ENCODE measurements around the gene ENTR1. TPM values are rescaled to one million over a fixed set of nuclear protein-coding genes. Genes with fewer than 3 reads are reported as not detected.

The ENTR1 gene
- total and polyA plus RNA-seq, 2 of the 4 experiments (the other 2 are of a cell fraction): 14.5 to 37.3 TPM

- DNase-seq (no peak), ATAC-seq (ENCODE audit: low read depth) (no peak)
- H3K27ac ChIP-seq (ENCODE audit: insufficient read depth, low read length): no peak overlapping the region
- H3K36me3 ChIP-seq (ENCODE audit: control insufficient read depth, insufficient read depth, low read length): peaks cover 64% of the 10 kb centered on the region
- H2AK9ac ChIP-seq (replicated peaks; ENCODE audit: low read depth, low read length, poor library complexity): peak overlapping the region; percentile 42
- no peak overlapping the region for H2BK15ac ChIP-seq (ENCODE audit: low read depth, low read length)
- H2BK5ac ChIP-seq (ENCODE audit: low read depth, low read length, poor library complexity, severe bottlenecking): no peak overlapping the region
- no peak overlapping the region for H3K9ac ChIP-seq (ENCODE audit: low read depth, low read length)
- H2AK5ac ChIP-seq (ENCODE audit: low read depth, low read length): no peak overlapping the region
- H3K79me1 ChIP-seq (ENCODE audit: low read depth in 1 of 2, low read length in 2 of 2): no peaks in the 10 kb centered on the region; a peak in 1 of 4 replicates
- no peak overlapping the region for H4K5ac ChIP-seq (ENCODE audit: low read depth, low read length)
- no peak overlapping the region for H3K4me2 ChIP-seq (ENCODE audit: low read depth, low read length)
- WGBS, 2 experiments (ENCODE audit: extremely low coverage in 2 of 2, insufficient read length in 1 of 2): 92% methylated on average over 17 of the region's 25 CpGs; no CpG with 5 or more reads in 1 of the 2 experiments
- ChIA-PET CTCF (no interaction called here), POLR2A (ENCODE audit: unreplicated experiment) (no interaction called here)
- H4K20me1 ChIP-seq (ENCODE audit: insufficient read depth, low read length): no peaks in the 10 kb centered on the region
- H3K4ac ChIP-seq (ENCODE audit: low read depth, low read length): no peak overlapping the region
- in situ Hi-C loops (cut with MboI; ENCODE audit: low sequenced_read_pairs): no loop called here
- no peak overlapping the region for H2BK20ac ChIP-seq (ENCODE audit: low read depth, low read length)
- no peak overlapping the region for H2AFZ ChIP-seq (replicated peaks; ENCODE audit: low read length, poor library complexity)
- H3K4me1 ChIP-seq (ENCODE audit: control insufficient read depth, insufficient read depth, low read length): no peaks in the 10 kb centered on the region
- H4K8ac ChIP-seq (ENCODE audit: low read depth in 2 of 2, low read length in 2 of 2): no peak overlapping the region
- no peak overlapping the region for H4K91ac ChIP-seq (ENCODE audit: insufficient read depth, low read depth, low read length)
- no peak overlapping the region for H3K56ac ChIP-seq (ENCODE audit: extremely low read depth, insufficient read depth, low read length)
- no peaks in the 10 kb centered on the region for H3K9me3 ChIP-seq (ENCODE audit: control insufficient read depth, insufficient read depth, low read length)
- intact Hi-C loops (cut with micrococcal nuclease): no loop called here
- H3K27me3 ChIP-seq (ENCODE audit: control insufficient read depth, insufficient read depth, low read length): no peaks in the 10 kb centered on the region
- no peak overlapping the region for H3K4me3 ChIP-seq (ENCODE audit: insufficient read depth, low read depth, low read length)
- no peak overlapping the region for H3K18ac ChIP-seq (ENCODE audit: low read depth, low read length)
- no peak overlapping the region for H3K14ac ChIP-seq (replicated peaks; ENCODE audit: low read depth, low read length)
- dilution Hi-C loops (cut with HindIII; ENCODE audit: low sequenced_read_pairs, unreplicated experiment): no loop called here
- TF ChIP-seq POLR2A (IDR thresholded peaks at IDR 0.05; ENCODE audit: low read depth, low read length) (no peak), CTCF (conservative IDR thresholded peaks at IDR 0.05; ENCODE audit: low read depth, low read length) (no peak), FOS (IDR thresholded peaks at IDR 0.05; ENCODE audit: low read depth, low read length) (no peak), RFX5 (IDR thresholded peaks at IDR 0.05; ENCODE audit: low read depth, low read length) (no peak), MAFK (IDR thresholded peaks at IDR 0.05; ENCODE audit: low read depth, low read length) (no peak), CHD1 (IDR thresholded peaks at IDR 0.05; ENCODE audit: low read depth, low read length) (no peak)
- no peak overlapping the region for H3K23ac ChIP-seq (ENCODE audit: low read depth, low read length)
- H3K9me1 ChIP-seq (ENCODE audit: insufficient read depth, low read length): no peaks in the 10 kb centered on the region
- H2BK120ac ChIP-seq (ENCODE audit: low read depth, low read length): no peak overlapping the region
- no TSS peak for BruUV-seq (replicated peaks)
Observed at GRCh38 chr9:136381966-136382513, 28.4 kb downstream of the ENTR1 start.

All from IMR-90 (cell line).